NT2/D1 (cell line): ENCODE measurements around the gene FAM174C.

Experiments
- SUZ12 ChIP-seq: IDR thresholded peaks from 2 replicates; pipeline ENCODE4 v1.6.1; 2011; ENCODE audit not compliant: insufficient read length, insufficient read depth; ENCODE audit errors: extremely low read depth
- YY1 ChIP-seq: IDR thresholded peaks from 2 replicates; pipeline ENCODE4 v1.6.1; 2011; ENCODE audit not compliant: insufficient read length, insufficient read depth
- ZNF274 ChIP-seq: IDR thresholded peaks from 2 replicates; pipeline ENCODE4 v1.6.1; 2011; ENCODE audit warnings: mild to moderate bottlenecking, low read depth, low read length

DNA sequence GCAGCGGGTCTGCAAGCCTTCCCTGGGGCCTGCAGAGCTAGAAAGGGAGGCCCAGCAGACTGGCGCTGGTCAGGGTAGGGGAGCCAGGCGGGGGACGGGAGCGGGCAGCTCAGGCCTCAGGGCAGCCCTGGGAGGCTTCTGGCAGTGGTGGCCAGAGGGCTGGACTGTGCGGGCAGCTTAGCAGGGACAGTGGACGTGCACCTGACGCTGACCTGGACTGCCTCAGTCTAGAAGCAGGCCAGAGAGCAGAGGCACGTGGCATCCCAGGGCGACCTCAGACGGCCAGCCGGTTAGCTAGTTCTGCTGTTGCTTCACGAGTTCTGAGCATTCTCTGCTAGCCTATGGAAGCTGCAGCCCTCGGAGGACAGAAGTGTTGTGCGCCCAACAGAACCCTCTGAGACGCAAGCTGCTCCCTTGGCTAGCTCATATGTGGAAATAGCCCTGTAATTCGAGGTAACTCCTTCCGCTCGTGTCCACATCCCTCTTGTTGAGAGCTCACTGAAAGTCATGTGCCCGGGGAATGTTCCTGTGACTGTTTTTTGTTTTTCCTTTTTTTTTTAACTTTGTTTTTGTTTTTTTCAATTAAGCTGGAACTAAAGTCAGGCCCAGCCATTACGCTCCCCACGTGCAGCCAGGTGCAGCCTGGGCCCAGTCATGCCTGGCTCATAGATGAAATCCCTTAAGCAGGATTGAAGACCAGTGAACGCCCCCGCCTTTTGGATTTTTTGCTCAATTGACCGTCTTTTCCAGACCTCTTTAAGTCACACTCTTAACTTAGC, 1.9 kb upstream of the FAM174C start:
- TF ChIP-seq SUZ12 (no peak), ZNF274 (no peak), YY1 (no peak)
